ENCODE measurements around the gene CASQ2.

Gene CASQ2

GRCh38 chr1:115713906-115714305 is 54.6 kb downstream of the CASQ2 start:
- Histone ChIP-seq H3K9me3 (ENCODE audit: control insufficient read depth in 2 of 2, low read length in 2 of 2) (no peaks in the 10 kb centered on the region), H3K27ac (ENCODE audit: low read length) (no peak overlapping the region), H3K9ac (ENCODE audit: low read length in 2 of 2) (no peak overlapping the region)

DNA sequence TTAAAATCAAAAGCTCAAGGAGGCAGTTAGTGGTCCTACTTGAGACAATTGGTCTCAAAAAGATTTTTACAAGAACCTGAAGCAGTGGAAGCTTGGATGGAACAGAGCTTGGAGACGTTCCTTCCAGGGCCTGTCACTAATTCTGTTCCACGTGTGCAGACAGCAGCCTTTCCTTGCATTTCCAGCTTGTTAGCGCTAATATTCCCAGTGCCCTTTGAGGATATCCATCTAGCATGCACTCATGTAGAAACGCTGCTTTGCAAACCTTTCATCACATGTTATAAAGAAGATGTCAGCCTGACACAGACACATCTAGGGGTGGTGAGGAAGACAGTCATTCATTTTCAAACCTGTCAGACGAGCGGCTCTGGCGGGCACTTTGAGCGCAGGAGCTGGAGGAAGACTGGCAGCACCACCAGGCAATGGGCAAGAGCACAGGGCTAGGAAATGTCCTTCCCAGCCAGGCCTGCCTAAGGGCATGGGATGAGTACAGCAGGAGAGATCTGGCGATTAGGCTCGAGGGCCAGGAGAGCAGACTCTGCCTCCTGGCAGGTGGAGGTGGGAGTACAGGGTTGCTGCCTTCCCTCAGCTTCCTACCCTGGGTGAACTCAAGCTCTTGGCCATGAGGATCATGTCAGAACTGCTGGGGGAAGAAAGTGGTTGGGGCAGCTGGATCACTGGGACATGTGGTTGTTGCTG is 55.5 kb downstream of the CASQ2 start:
- Histone ChIP-seq H3K4me1 (ENCODE audit: control insufficient read depth, insufficient read depth, low read length) (no peaks in the 10 kb centered on the region), H3K27me3 (ENCODE audit: control insufficient read depth in 1 of 2, insufficient read depth in 2 of 2, low read length in 2 of 2) (peaks cover 0 to 8% of the 10 kb centered on the region in 2 donors), H3K27ac (ENCODE audit: low read length) (no peak overlapping the region), H3K4me3 (ENCODE audit: low read length in 2 of 2) (no peak overlapping the region), H3K36me3 (ENCODE audit: control insufficient read depth in 2 of 2, insufficient read depth in 2 of 2, low read length in 2 of 2) (no peaks in the 10 kb centered on the region), H3K9ac (ENCODE audit: low read length in 2 of 2) (no peak overlapping the region), H3K9me3 (ENCODE audit: control insufficient read depth in 2 of 2, low read length in 2 of 2) (no peaks in the 10 kb centered on the region)

More at GRCh38 chr1:115713906-115714305, 54.6 kb downstream of the CASQ2 start:
- Histone ChIP-seq H3K4me1 (ENCODE audit: control insufficient read depth, insufficient read depth, low read length) (no peaks in the 10 kb centered on the region), H3K36me3 (ENCODE audit: control insufficient read depth in 2 of 2, insufficient read depth in 2 of 2, low read length in 2 of 2) (no peaks in the 10 kb centered on the region), H3K27me3 (ENCODE audit: control insufficient read depth in 1 of 2, insufficient read depth in 2 of 2, low read length in 2 of 2) (peaks cover 0 to 8% of the 10 kb centered on the region in 2 donors), H3K4me3 (ENCODE audit: low read length in 2 of 2) (no peak overlapping the region)

GRCh38 chr1:115710859-115711624 is 57.5 kb downstream of the CASQ2 start:
- Histone ChIP-seq H3K27ac (ENCODE audit: low read length) (no peak overlapping the region), H3K4me3 (ENCODE audit: low read length in 2 of 2) (no peak overlapping the region), H3K36me3 (ENCODE audit: control insufficient read depth in 2 of 2, insufficient read depth in 2 of 2, low read length in 2 of 2) (no peaks in the 10 kb centered on the region), H3K9ac (ENCODE audit: low read length in 2 of 2) (no peak overlapping the region), H3K4me1 (ENCODE audit: control insufficient read depth, insufficient read depth, low read length) (no peaks in the 10 kb centered on the region), H3K27me3 (ENCODE audit: control insufficient read depth in 1 of 2, insufficient read depth in 2 of 2, low read length in 2 of 2) (peaks cover 0 to 8% of the 10 kb centered on the region in 2 donors), H3K9me3 (ENCODE audit: control insufficient read depth in 2 of 2, low read length in 2 of 2) (no peaks in the 10 kb centered on the region)

- Histone ChIP-seq H3K4me3 (ENCODE audit: low read length in 2 of 2) (no peak overlapping the region), H3K27me3 (ENCODE audit: control insufficient read depth in 1 of 2, insufficient read depth in 2 of 2, low read length in 2 of 2) (peaks cover 0 to 4% of the 10 kb centered on the region in 2 donors), H3K27ac (ENCODE audit: low read length) (no peak overlapping the region), H3K9ac (ENCODE audit: low read length in 2 of 2) (no peak overlapping the region), H3K36me3 (ENCODE audit: control insufficient read depth in 2 of 2, insufficient read depth in 2 of 2, low read length in 2 of 2) (no peaks in the 10 kb centered on the region), H3K9me3 (ENCODE audit: control insufficient read depth in 2 of 2, low read length in 2 of 2) (no peaks in the 10 kb centered on the region), H3K4me1 (ENCODE audit: control insufficient read depth, insufficient read depth, low read length) (no peaks in the 10 kb centered on the region)
These were observed 61.7 kb downstream of the CASQ2 start for GRCh38 chr1:115706587-115707425.

DNA sequence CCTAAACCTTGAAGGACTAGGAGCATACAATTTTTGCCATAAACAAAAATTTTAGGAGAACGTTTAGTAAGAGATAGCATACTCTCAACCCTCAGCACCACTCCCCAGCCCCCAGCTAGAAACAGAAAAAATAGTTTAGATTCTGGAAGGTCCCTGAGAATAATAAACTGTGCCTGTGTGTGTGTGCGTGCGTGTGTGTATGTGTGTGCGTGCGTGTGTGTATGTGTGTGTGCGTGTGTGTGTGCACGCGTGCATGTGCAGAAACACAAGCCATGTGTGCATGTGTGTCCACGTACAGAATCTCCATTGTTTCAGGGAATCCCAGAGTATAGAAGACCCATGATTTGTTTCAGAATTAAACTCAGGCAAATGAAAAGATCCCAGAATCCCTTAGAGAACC is 62.6 kb downstream of the CASQ2 start:
- Histone ChIP-seq H3K27me3 (ENCODE audit: control insufficient read depth in 1 of 2, insufficient read depth in 2 of 2, low read length in 2 of 2) (peaks cover 0 to 4% of the 10 kb centered on the region in 2 donors), H3K36me3 (ENCODE audit: control insufficient read depth in 2 of 2, insufficient read depth in 2 of 2, low read length in 2 of 2) (no peaks in the 10 kb centered on the region), H3K9me3 (ENCODE audit: control insufficient read depth in 2 of 2, low read length in 2 of 2) (no peaks in the 10 kb centered on the region), H3K4me1 (ENCODE audit: control insufficient read depth, insufficient read depth, low read length) (no peaks in the 10 kb centered on the region), H3K9ac (ENCODE audit: low read length in 2 of 2) (no peak overlapping the region), H3K4me3 (ENCODE audit: low read length in 2 of 2) (no peak overlapping the region), H3K27ac (ENCODE audit: low read length) (no peak overlapping the region)

GRCh38 chr1:115705085-115705951 is 63.2 kb downstream of the CASQ2 start:
- Histone ChIP-seq H3K9ac (ENCODE audit: low read length in 2 of 2) (no peak overlapping the region), H3K9me3 (ENCODE audit: control insufficient read depth in 2 of 2, low read length in 2 of 2) (no peaks in the 10 kb centered on the region), H3K27me3 (ENCODE audit: control insufficient read depth in 1 of 2, insufficient read depth in 2 of 2, low read length in 2 of 2) (no peaks in the 10 kb centered on the region), H3K4me1 (ENCODE audit: control insufficient read depth, insufficient read depth, low read length) (no peaks in the 10 kb centered on the region), H3K36me3 (ENCODE audit: control insufficient read depth in 2 of 2, insufficient read depth in 2 of 2, low read length in 2 of 2) (no peaks in the 10 kb centered on the region), H3K4me3 (ENCODE audit: low read length in 2 of 2) (no peak overlapping the region), H3K27ac (ENCODE audit: low read length) (no peak overlapping the region)

GRCh38 chr1:115702959-115703358 is 65.6 kb downstream of the CASQ2 start:
- Histone ChIP-seq H3K9ac (ENCODE audit: low read length in 2 of 2) (no peak overlapping the region), H3K4me3 (ENCODE audit: low read length in 2 of 2) (no peak overlapping the region), H3K4me1 (ENCODE audit: control insufficient read depth, insufficient read depth, low read length) (no peaks in the 10 kb centered on the region), H3K36me3 (ENCODE audit: control insufficient read depth in 2 of 2, insufficient read depth in 2 of 2, low read length in 2 of 2) (no peaks in the 10 kb centered on the region), H3K27ac (ENCODE audit: low read length) (no peak overlapping the region), H3K9me3 (ENCODE audit: control insufficient read depth in 2 of 2, low read length in 2 of 2) (no peaks in the 10 kb centered on the region), H3K27me3 (ENCODE audit: control insufficient read depth in 1 of 2, insufficient read depth in 2 of 2, low read length in 2 of 2) (no peaks in the 10 kb centered on the region)

DNA sequence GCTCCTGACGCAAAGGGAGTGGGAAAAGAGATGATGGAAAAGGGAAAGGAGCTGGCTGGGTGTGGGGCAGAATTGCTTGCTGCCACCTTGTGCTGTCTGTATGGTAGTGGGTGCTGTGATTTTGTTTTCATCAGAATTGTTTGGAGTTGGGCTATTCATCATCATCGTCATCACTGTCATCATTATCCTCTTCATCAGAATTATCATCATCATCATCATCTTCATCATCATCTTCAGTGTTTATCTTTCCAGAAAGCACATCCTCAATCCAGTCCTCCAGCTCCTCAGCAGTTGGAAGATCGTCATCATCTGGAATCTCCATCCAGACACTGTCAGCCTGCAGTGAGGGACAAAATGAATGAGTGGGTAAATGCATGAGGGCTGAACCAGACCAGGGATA is 67.4 kb downstream of the CASQ2 start:
- Histone ChIP-seq H3K4me1 (ENCODE audit: control insufficient read depth, insufficient read depth, low read length) (no peaks in the 10 kb centered on the region), H3K9me3 (ENCODE audit: control insufficient read depth in 2 of 2, low read length in 2 of 2) (no peaks in the 10 kb centered on the region), H3K27me3 (ENCODE audit: control insufficient read depth in 1 of 2, insufficient read depth in 2 of 2, low read length in 2 of 2) (no peaks in the 10 kb centered on the region), H3K36me3 (ENCODE audit: control insufficient read depth in 2 of 2, insufficient read depth in 2 of 2, low read length in 2 of 2) (no peaks in the 10 kb centered on the region), H3K4me3 (ENCODE audit: low read length in 2 of 2) (no peak overlapping the region), H3K9ac (ENCODE audit: low read length in 2 of 2) (no peak overlapping the region), H3K27ac (ENCODE audit: low read length) (no peak overlapping the region)

- H3K27ac ChIP-seq (ENCODE audit: low read length) = no peak overlapping the region
- H3K36me3 ChIP-seq (ENCODE audit: control insufficient read depth in 2 of 2, insufficient read depth in 2 of 2, low read length in 2 of 2) = no peaks in the 10 kb centered on the region
- H3K9me3 ChIP-seq (ENCODE audit: control insufficient read depth in 2 of 2, low read length in 2 of 2) = no peaks in the 10 kb centered on the region
- no peaks in the 10 kb centered on the region for H3K27me3 ChIP-seq (ENCODE audit: control insufficient read depth in 1 of 2, insufficient read depth in 2 of 2, low read length in 2 of 2)
- no peak overlapping the region for H3K9ac ChIP-seq (ENCODE audit: low read length in 2 of 2)
- H3K4me3 ChIP-seq (ENCODE audit: low read length in 2 of 2) = no peak overlapping the region
- no peaks in the 10 kb centered on the region for H3K4me1 ChIP-seq (ENCODE audit: control insufficient read depth, insufficient read depth, low read length)
These were observed 70.9 kb downstream of the CASQ2 start for GRCh38 chr1:115697619-115698018.

DNA sequence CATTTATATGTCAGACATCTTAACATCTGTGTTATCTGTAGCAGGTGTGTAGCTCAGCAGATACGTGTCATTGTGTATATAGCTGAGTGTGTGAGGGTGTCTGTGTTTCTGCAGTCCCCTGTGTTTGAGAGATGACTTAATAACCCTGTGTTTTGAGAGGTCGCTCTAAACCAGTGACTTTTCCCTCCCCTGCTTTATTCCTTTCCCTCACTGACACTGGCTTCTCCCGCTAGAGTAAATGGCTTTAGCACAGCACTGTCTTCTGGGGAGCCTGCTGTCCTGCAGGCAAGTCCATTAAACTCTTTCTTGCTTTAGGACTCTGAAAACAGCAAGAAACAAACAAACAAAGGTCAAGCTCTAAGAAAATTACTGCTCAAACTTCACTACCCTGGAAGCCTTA is 73.7 kb downstream of the CASQ2 start:
- Histone ChIP-seq H3K9ac (ENCODE audit: low read length in 2 of 2) (no peak overlapping the region), H3K27me3 (ENCODE audit: control insufficient read depth in 1 of 2, insufficient read depth in 2 of 2, low read length in 2 of 2) (no peaks in the 10 kb centered on the region), H3K36me3 (ENCODE audit: control insufficient read depth in 2 of 2, insufficient read depth in 2 of 2, low read length in 2 of 2) (peaks cover 18 to 20% of the 10 kb centered on the region in 2 donors), H3K4me1 (ENCODE audit: control insufficient read depth, insufficient read depth, low read length) (no peaks in the 10 kb centered on the region), H3K4me3 (ENCODE audit: low read length in 2 of 2) (no peak overlapping the region), H3K9me3 (ENCODE audit: control insufficient read depth in 2 of 2, low read length in 2 of 2) (no peaks in the 10 kb centered on the region), H3K27ac (ENCODE audit: low read length) (no peak overlapping the region)
